Aorta (tissue), 5 donors: ENCODE results near the gene ADCY5. TPM values are rescaled to one million over a fixed set of nuclear protein-coding genes. Genes with fewer than 3 reads are reported as not detected.

Experiments used
- ATAC-seq: fragments of 200-7000 bp; cut with Tn5 transposase; one replicate; pipeline ENCODE4 v1.9.1; 2022; ENCODE audit warnings: moderate library complexity; ENCODE audit not compliant: low FRiP score
- DNase-seq, 2 donors: peaks; one replicate each; pipeline ENCODE4 v3.0.0-alpha.2; 2020
- H3K27ac ChIP-seq, 2 donors: one replicate each; pipeline ENCODE4 v1.5.1; 2013; ENCODE audit warnings: low read length in 2 of 2, mild to moderate bottlenecking in 2 of 2, moderate library complexity in 2 of 2, control low read depth in 1 of 2, inconsistent platforms in 1 of 2, low read depth in 1 of 2
- H3K27me3 ChIP-seq, 2 donors: one replicate each; pipeline ENCODE4 v1.6.1; 2013; ENCODE audit warnings: control low read depth in 1 of 2, low read length in 1 of 2, mild to moderate bottlenecking in 1 of 2, moderate library complexity in 1 of 2; ENCODE audit not compliant: insufficient read depth in 2 of 2, control insufficient read depth in 1 of 2
- H3K36me3 ChIP-seq, 2 donors: one replicate each; pipeline ENCODE4 v1.6.1; 2013; ENCODE audit warnings: control low read depth in 1 of 2, low read length in 1 of 2, mild to moderate bottlenecking in 1 of 2; ENCODE audit not compliant: insufficient read depth in 2 of 2, control insufficient read depth in 1 of 2
- H3K4me1 ChIP-seq, 2 donors: one replicate each; pipeline ENCODE4 v1.6.1; 2013; ENCODE audit warnings: low read length in 2 of 2, control low read depth in 1 of 2, mild to moderate bottlenecking in 1 of 2, moderate library complexity in 1 of 2; ENCODE audit not compliant: insufficient read depth in 2 of 2, control insufficient read depth in 1 of 2
- H3K4me3 ChIP-seq, 2 donors: one replicate each; pipeline ENCODE4 v1.5.1; 2013; ENCODE audit warnings: low read length in 2 of 2, control low read depth in 1 of 2, mild to moderate bottlenecking in 1 of 2
- H3K9me3 ChIP-seq: one replicate; pipeline ENCODE4 v1.6.1; 2013; ENCODE audit warnings: mild to moderate bottlenecking, low read length; ENCODE audit not compliant: control insufficient read depth
- WGBS, 2 donors: extraction: QIAGEN DNeasy Blood & Tissue Kit; methylation state at CpG; one replicate each; pipeline ENCODE4 v1.1.7; 2013; 5-methylcytosine and 5-hydroxymethylcytosine counted together
- intact Hi-C, 2 donors: fragments of 100-400 bp; cut with DNase I; formaldehyde crosslinking; loops; one replicate each; pipeline versions ENCODE4 v1.14.2 to v1.15.0; 2022
- polyA plus RNA-seq, 2 donors: library from polyadenylated mRNA; stranded (reverse); fragments of 200-250 nt; gene quantifications; one replicate each; pipeline ENCODE4 v1.2.3, GENCODE V29; 2013
- total RNA-seq, 2 donors: library from RNA; stranded (reverse); fragmentation: NEBNext Ultra II Directional; extraction: Animal tissue kit (Norgen Biotek cat#: 25700); gene quantifications; one replicate each; pipeline ENCODE4 v1.2.1, GENCODE V29; 2021
- donor health status: healthy with polysubstance abuse.
- donor health status: Bipolar disorder and iron deficiency.
- donor health status: DM: no; HTN: no; CAD: no.
- donor health status: DM: no; HTN: no; CAD: no.
- donor health status: DM: yes; HTN: yes; CAD: no.

The ADCY5 gene
- total and polyA plus RNA-seq, 4 donors, result 6.6 to 72.7 (median 40.9) TPM

DNA sequence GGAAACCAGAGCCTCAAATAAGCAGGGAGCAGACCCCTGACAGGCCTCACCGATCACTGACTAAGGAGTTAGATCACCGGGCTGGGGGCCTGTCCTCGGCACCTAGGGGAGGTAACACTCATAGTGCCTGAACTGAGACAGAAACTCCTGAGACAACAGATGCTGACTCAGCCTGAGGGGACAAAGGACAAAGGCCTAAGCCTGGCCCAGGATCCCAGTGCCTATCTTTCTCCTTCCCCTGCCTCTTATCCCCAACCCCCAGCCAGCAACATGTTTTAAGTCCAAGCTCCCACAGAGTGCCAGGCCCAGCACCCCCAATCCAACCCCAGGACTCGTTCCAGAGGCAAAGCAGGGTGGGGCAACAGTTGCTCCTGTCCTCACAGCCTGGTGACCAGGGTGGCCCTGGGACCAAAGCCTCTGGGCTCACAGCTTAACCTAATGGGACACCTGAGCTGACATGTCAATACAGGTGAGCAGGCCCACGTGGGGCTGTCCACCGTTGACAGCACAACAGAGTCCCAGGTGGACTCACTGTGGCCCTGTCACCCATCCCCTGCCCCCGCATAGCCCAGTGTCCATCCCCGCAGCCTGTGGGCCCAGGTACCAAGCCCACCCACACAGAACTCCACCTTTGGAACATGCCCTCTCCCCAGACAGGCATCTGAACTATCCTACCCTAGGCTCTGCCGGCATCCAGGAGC, 37.4 kb downstream of the ADCY5 start:
- Histone ChIP-seq H3K9me3 (no peaks in the 10 kb centered on the region), H3K4me3 (no peak overlapping the region), H3K27ac (peak overlapping the region; percentile 1 to 34), H3K4me1 (peaks cover 0 to 8% of the 10 kb centered on the region in 2 donors), H3K36me3 (no peaks in the 10 kb centered on the region), H3K27me3 (no peaks in the 10 kb centered on the region)
- no peak for ATAC-seq
- peak; percentile 36 to 59 for DNase-seq
- intact Hi-C loops, result no loop called here
- WGBS, 2 donors, result 67 to 73% methylated on average over 9 of the region's 9 CpGs

DNA sequence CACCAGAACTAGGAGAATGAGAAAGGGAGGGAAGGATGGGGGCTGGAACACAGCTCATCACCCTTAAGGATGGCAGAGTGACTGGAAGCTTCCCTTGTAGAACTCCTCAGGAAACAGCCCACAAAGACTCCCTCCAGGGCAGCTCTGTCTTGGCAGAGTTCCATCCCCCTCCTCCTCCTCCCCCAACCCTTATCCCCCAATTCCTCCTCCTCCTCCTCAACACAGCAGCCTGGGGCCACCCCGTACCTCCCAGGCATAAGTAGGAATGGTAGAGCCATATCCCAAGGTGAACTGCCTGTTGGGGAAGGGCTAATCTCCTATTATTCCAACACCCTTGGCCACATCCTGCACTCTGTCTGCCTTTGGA, 38.8 kb downstream of the ADCY5 start:
- intact Hi-C loops, result no loop called here
- Histone ChIP-seq H3K36me3 (no peaks in the 10 kb centered on the region), H3K9me3 (no peaks in the 10 kb centered on the region), H3K27me3 (no peaks in the 10 kb centered on the region), H3K27ac (peak overlapping the region in 1 of 2 donors; percentile 55), H3K4me1 (peaks cover 0 to 8% of the 10 kb centered on the region in 2 donors), H3K4me3 (no peak overlapping the region)
- ATAC-seq, result no peak
- DNase-seq, result peak; percentile 13 to 53
- WGBS, 2 donors, result 82 to 84% methylated on average over 1 of the region's 1 CpG

DNA sequence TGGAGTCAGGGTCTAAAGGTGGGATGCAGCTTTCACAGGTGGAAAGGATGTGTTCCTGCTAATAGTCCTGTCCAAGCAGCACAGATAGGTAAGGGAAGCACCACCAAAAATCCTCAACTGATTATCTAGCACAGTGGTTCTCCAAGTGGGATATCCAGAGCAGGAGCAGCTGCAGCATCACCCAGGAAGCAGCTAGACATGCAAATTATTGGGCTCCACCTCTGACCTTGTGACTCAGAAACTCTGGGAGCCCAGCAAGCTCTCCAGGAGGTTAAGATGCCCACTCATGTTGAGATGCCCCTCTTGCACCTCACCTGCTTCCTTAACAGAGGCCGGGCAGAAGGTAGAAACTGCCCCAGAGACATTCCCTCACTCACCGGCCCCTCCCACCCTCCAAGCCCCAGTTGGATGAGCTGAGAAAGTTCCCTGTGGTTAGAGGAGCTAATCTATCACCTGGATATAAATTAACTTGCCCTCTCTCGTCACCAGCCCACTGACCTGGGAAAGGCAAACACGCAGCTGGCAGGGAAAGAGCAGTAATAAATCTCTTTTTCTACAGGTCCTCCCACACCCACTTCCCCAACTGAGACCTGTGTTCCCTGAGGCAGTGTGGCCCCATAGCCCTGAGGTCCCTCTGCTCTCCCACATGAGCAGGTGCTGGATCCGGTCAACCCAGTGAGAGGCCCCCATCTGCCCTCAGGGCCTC, 39.3 kb downstream of the ADCY5 start:
- no peak for ATAC-seq
- Histone ChIP-seq H3K27me3 (no peaks in the 10 kb centered on the region), H3K27ac (peak overlapping the region in 1 of 2 donors; percentile 55), H3K4me3 (no peak overlapping the region), H3K9me3 (no peaks in the 10 kb centered on the region), H3K4me1 (peaks cover 0 to 8% of the 10 kb centered on the region in 2 donors), H3K36me3 (no peaks in the 10 kb centered on the region)
- peak; percentile 14 to 62 for DNase-seq
- intact Hi-C loops, result loop anchor here in 1 of 2 donors (5.0 kb wide), 1 partner anchor 77 kb away; no protein-coding TSS in a partner anchor
- 49 to 53% methylated on average over 5 of the region's 5 CpGs for WGBS, 2 donors

DNA sequence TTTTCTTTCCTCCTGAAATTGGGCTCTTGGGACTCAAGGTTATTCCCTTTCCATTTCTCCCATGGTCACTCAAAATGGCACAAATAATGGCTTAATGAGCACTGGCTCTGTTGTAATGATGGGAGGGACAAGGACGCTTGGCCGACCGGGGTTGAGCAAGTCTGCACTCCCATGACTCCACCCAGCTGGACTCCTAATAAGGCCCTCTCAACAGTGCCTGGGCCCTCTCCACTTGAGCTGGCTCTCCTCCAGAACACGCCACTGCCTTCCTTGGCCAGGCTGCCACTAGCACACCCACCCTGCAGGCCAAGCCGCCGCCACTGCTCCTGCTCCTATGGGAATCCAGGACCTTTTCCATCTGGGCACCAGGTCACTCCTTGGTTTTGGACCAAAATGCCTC, 42.3 kb downstream of the ADCY5 start:
- H3K36me3 ChIP-seq, result no peaks in the 10 kb centered on the region
- H3K27me3 ChIP-seq, result no peaks in the 10 kb centered on the region
- ATAC-seq, result peak; percentile 85
- peaks cover 0 to 4% of the 10 kb centered on the region in 2 donors for H3K4me1 ChIP-seq
- 11 to 13% methylated on average over 6 of the region's 6 CpGs for WGBS, 2 donors
- peak; percentile 91 to 93 for DNase-seq
- H3K4me3 ChIP-seq, result no peak overlapping the region
- H3K9me3 ChIP-seq, result no peaks in the 10 kb centered on the region
- intact Hi-C loops, result loop anchor here in 1 of 2 donors (5.0 kb wide), 1 partner anchor 74 kb away; no protein-coding TSS in a partner anchor
- H3K27ac ChIP-seq, result peak overlapping the region; percentile 36 to 98

DNA sequence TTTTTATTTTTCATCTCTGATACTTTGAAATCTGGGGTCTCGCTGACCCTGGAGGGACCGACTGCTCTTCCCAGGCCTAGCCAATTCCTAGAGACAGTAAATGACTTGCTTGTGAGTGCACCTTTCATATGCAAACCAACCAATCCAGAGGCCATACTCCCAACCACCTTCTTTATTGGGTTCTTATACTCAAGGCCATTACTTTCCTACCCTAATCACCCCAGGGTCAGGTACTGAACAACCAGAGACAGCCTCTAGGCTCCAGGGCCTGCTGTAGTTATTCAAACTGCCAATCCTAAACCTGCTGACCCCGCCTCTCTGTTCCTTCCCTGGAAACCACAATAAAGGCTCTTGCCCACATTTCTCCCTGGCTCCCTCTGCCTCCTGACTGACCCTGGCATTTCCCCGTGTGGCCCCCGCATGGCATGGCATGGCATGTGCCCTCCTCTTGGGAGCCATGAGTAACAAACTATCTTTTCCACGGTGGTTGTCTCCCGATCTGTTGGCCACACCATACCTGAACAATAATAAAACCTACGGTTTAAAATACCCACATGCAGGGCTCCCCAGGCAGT, 42.9 kb downstream of the ADCY5 start:
- Histone ChIP-seq H3K4me1 (peaks cover 0 to 6% of the 10 kb centered on the region in 2 donors), H3K27ac (peak overlapping the region; percentile 30 to 98), H3K36me3 (no peaks in the 10 kb centered on the region), H3K27me3 (no peaks in the 10 kb centered on the region), H3K9me3 (no peaks in the 10 kb centered on the region), H3K4me3 (no peak overlapping the region)
- DNase-seq (peak; percentile 21 to 59), ATAC-seq (no peak)
- intact Hi-C loops, result loop anchor here in 1 of 2 donors (5.0 kb wide), 1 partner anchor 74 kb away; no protein-coding TSS in a partner anchor
- 64 to 72% methylated on average over 8 of the region's 8 CpGs for WGBS, 2 donors

DNA sequence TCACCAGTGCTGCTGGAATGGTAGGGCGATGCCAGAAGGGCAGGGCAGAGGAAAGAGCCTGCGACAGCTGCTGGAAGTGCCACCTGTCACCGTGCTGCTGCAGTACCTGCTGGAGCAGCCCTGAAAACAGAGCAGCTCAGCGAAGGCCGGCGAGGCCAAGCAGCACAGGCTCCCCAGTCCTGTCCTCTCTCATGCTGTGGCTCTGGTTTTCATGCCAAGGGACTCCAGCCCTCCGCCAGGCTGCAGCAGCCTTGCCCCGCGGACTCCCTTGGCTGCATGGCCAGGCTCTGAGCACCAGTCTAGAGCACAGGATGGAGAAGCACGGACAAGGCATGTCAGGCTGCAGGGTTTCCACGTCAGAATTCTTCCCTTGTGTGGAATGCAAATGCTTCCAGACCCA, 43.9 kb downstream of the ADCY5 start:
- Histone ChIP-seq H3K36me3 (no peaks in the 10 kb centered on the region), H3K27me3 (no peaks in the 10 kb centered on the region), H3K4me3 (no peak overlapping the region), H3K9me3 (no peaks in the 10 kb centered on the region), H3K27ac (peak overlapping the region; percentile 0 to 85), H3K4me1 (peaks cover 0 to 6% of the 10 kb centered on the region in 2 donors)
- intact Hi-C loops, result loop anchor here in 1 of 2 donors (5.0 kb wide), 1 partner anchor 73 kb away; no protein-coding TSS in a partner anchor
- peak; percentile 44 to 65 for DNase-seq
- WGBS, 2 donors, result 19% methylated on average over 11 of the region's 11 CpGs
- ATAC-seq, result no peak

DNA sequence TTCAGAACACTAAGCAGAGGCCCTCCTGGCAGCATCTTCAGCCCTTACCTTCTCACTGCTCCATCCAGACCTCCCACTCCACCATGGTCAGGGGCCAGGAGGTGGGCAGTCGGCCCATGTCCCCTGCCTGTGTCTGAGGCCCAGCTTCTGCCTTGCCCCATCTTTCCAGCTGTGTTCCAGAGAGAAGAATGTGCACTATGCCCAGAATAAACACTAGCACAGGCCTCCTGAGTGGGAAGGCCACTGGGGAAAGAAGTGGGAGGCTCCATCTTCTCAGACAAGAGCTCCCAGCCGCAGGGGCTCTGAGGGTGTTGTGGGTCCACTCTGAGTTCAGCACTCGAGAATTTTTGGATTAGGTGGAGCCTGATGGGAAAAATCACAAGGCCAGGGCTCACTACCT, 44.5 kb downstream of the ADCY5 start:
- H3K9me3 ChIP-seq, result no peaks in the 10 kb centered on the region
- ATAC-seq (no peak), DNase-seq (peak; percentile 59 to 80)
- no peaks in the 10 kb centered on the region for H3K36me3 ChIP-seq
- H3K27ac ChIP-seq, result peak overlapping the region; percentile 0 to 85
- intact Hi-C loops, result loop anchor here in 1 of 2 donors (5.0 kb wide), 1 partner anchor 43 kb away; the partner anchor contains the start of gene ADCY5
- WGBS, 2 donors, result 2 to 5% methylated on average over 3 of the region's 3 CpGs
- H3K4me3 ChIP-seq, result no peak overlapping the region
- H3K27me3 ChIP-seq, result no peaks in the 10 kb centered on the region
- peaks cover 0 to 8% of the 10 kb centered on the region in 2 donors for H3K4me1 ChIP-seq

DNA sequence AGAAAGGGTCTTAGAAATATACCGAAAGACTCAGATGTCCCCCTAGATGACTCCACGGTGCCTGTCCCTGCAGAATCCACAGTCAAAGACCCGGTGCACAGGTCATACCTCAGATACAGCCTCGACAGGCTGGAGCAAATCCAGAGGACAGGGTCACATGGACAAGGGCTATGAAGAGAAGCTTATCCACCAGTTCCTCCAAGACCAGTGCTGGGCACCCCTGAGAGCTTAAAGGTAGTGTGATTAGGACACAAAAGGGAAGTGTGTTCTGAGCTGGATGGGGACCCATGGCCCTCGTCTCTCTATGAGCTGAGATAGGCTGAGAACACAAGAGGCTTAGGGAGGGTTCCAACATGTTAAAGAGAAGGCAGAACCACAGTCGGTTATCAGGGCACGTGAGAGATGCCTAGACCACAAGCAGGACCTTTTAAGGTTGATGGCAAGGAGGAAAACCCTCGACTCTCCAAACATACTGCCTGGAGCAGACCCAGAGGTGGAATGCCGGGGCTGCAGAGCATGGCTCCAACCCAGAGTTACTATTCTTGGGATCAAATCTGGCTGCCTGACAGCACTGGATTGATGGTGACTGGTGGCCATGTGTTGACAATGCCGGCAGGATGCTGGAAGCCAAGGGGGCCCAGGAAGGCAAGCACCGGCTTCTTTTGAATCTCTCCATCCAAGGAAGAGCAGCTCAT, 46.9 kb downstream of the ADCY5 start:
- no peaks in the 10 kb centered on the region for H3K36me3 ChIP-seq
- no peaks in the 10 kb centered on the region for H3K9me3 ChIP-seq
- WGBS, 2 donors, result 11 to 18% methylated on average over 11 of the region's 11 CpGs
- DNase-seq (peak; percentile 79 to 83), ATAC-seq (peak; percentile 48)
- H3K27ac ChIP-seq, result peak overlapping the region; percentile 45 to 95
- H3K4me1 ChIP-seq, result peaks cover 0 to 8% of the 10 kb centered on the region in 2 donors
- H3K27me3 ChIP-seq, result no peaks in the 10 kb centered on the region
- intact Hi-C loops, result loop anchor here in 1 of 2 donors (5.0 kb wide), 1 partner anchor 45 kb away; the partner anchor contains the start of gene ADCY5
- H3K4me3 ChIP-seq, result no peak overlapping the region
